Mesothelial cell of epicardium (in vitro differentiated cells): ENCODE measurements around the gene LDAF1. TPM values are rescaled to one million over a fixed set of nuclear protein-coding genes. Genes with fewer than 3 reads are reported as not detected.

ENCODE experiments used
- DNase-seq, 2 experiments: peaks; one replicate each; pipeline ENCODE4 v3.0.0; 2021; ENCODE audit warnings: low spot score in 2 of 2; ENCODE audit not compliant: unreplicated experiment in 2 of 2
- H3K27ac Mint-ChIP-seq: 2 replicates; pipeline ENCODE4 v1.8.0; 2021; ENCODE audit warnings: mixed read lengths
- H3K27me3 Mint-ChIP-seq: 2 replicates; pipeline ENCODE4 v1.8.0; 2021; ENCODE audit warnings: low read depth, mixed read lengths
- H3K36me3 Mint-ChIP-seq: 2 replicates; pipeline ENCODE4 v1.8.0; 2021; ENCODE audit warnings: mixed read lengths
- H3K4me1 Mint-ChIP-seq: 2 replicates; pipeline ENCODE4 v1.8.0; 2021; ENCODE audit warnings: mixed read lengths
- H3K4me3 Mint-ChIP-seq: 2 replicates; pipeline ENCODE4 v1.8.0; 2021; ENCODE audit warnings: mild to moderate bottlenecking, moderate library complexity, mixed read lengths
- H3K9me3 Mint-ChIP-seq: 2 replicates; pipeline ENCODE4 v1.8.0; 2021; ENCODE audit warnings: mixed read lengths
- CTCF ChIP-seq: fragments of 200-600 bp; sonication (generic); IDR thresholded peaks from one replicate; pipeline ENCODE4 v1.5.0; 2021; ENCODE audit warnings: antibody characterized with exemption; ENCODE audit not compliant: unreplicated experiment
- total RNA-seq: library from RNA; stranded (reverse); gene quantifications from 3 replicates; pipeline ENCODE4 v1.2.1, GENCODE V29; 2021

The LDAF1 gene
- total RNA-seq, 1 donor from 2014 or later: 22.0 TPM

- no peaks in the 10 kb centered on the region for H3K9me3 Mint-ChIP-seq
- H3K4me3 Mint-ChIP-seq: no peak overlapping the region
- H3K27me3 Mint-ChIP-seq: peaks cover 28% of the 10 kb centered on the region
- no peaks in the 10 kb centered on the region for H3K4me1 Mint-ChIP-seq
- DNase-seq: no peak
- no peak overlapping the region for H3K27ac Mint-ChIP-seq
- TF ChIP-seq CTCF: no peak
- H3K36me3 Mint-ChIP-seq: no peaks in the 10 kb centered on the region
Observed at GRCh38 chr16:21227866-21228265, 69.4 kb downstream of the LDAF1 start.

GRCh38 chr16:21228361-21228872 lies 69.9 kb downstream of the LDAF1 start:
- TF ChIP-seq CTCF: no peak
- no peak overlapping the region for H3K27ac Mint-ChIP-seq
- DNase-seq: no peak
- H3K9me3 Mint-ChIP-seq: no peaks in the 10 kb centered on the region
- peaks cover 27% of the 10 kb centered on the region for H3K27me3 Mint-ChIP-seq
- H3K4me1 Mint-ChIP-seq: no peaks in the 10 kb centered on the region
- no peak overlapping the region for H3K4me3 Mint-ChIP-seq
- H3K36me3 Mint-ChIP-seq: no peaks in the 10 kb centered on the region

Other genes with a start within 250 kb of the LDAF1 start
- not detected in 3 replicates for gene DNAH3, start 7.8 kb upstream of the LDAF1 start, total RNA-seq
- gene ZP2, start 52.9 kb downstream of the LDAF1 start, total RNA-seq: not detected in 3 replicates
- gene ANKS4B, start 75.0 kb downstream of the LDAF1 start, total RNA-seq: not detected in 3 replicates
- gene CRYM, start 119.6 kb downstream of the LDAF1 start, total RNA-seq: 2.7 to 4.6 TPM (median 4.1 TPM) in 3 replicates